Caco-2 (cell line): Measurements from ENCODE around the gene NDC80. TPM values are rescaled to one million over a fixed set of nuclear protein-coding genes. Genes with fewer than 3 reads are reported as not detected.

ENCODE experiments used
- total RNA-seq: library from RNA; stranded (reverse); gene quantifications from 2 replicates; pipeline ENCODE4 v1.2.3, GENCODE V29; 2022

The NDC80 gene
- total RNA-seq, 1 experiment from 2014 or later = 52.6 TPM

Other genes with a start within 250 kb of the NDC80 start
- gene METTL4, start 52 bp upstream of the NDC80 start, total RNA-seq = 15.0 and 20.1 TPM in 2 replicates
- gene SMCHD1, start 84.2 kb downstream of the NDC80 start, total RNA-seq = 56.6 and 57.4 TPM in 2 replicates